Liver (tissue), 9 donors: Measurements from ENCODE around the gene DPY30. TPM values are rescaled to one million over a fixed set of nuclear protein-coding genes. Genes with fewer than 3 reads are reported as not detected.
A peak's percentile ranks its signal among the peaks of the same experiment; 100 is the strongest.
"Not testable (repeated sequence)": the region's sequence is repeated elsewhere in the genome, so short reads cannot be mapped to it uniquely, and the experiment has no call there.

Experiments used
- DNase-seq: peaks from one replicate; pipeline ENCODE4 v3.0.0-alpha.2; 2017; ENCODE audit warnings: low spot score
- H3K27ac ChIP-seq, 2 donors: one replicate each; pipeline ENCODE4 v1.7.0; 2013; ENCODE audit warnings: inconsistent platforms in 2 of 2, low read length in 2 of 2, control low read depth in 1 of 2, low read depth in 1 of 2, mild to moderate bottlenecking in 1 of 2
- H3K27me3 ChIP-seq, 4 donors: one replicate each; pipeline versions ENCODE4 v1.6.1 to v1.7.0; 2013; ENCODE audit warnings: low read length in 3 of 4, inconsistent platforms in 1 of 4, mild to moderate bottlenecking in 1 of 4, moderate library complexity in 1 of 4; ENCODE audit not compliant: control insufficient read depth in 4 of 4, insufficient read depth in 4 of 4
- H3K36me3 ChIP-seq, 4 donors: one replicate each; pipeline versions ENCODE4 v1.6.1 to v1.7.0; 2013; ENCODE audit warnings: low read length in 3 of 4, mild to moderate bottlenecking in 3 of 4, low read depth in 1 of 4, moderate library complexity in 1 of 4; ENCODE audit not compliant: control insufficient read depth in 4 of 4, insufficient read depth in 3 of 4
- H3K4me1 ChIP-seq, 4 donors: one replicate each; pipeline versions ENCODE4 v1.6.1 to v1.7.0; 2013; ENCODE audit warnings: low read length in 3 of 4, mild to moderate bottlenecking in 3 of 4, moderate library complexity in 1 of 4; ENCODE audit not compliant: control insufficient read depth in 4 of 4, insufficient read depth in 4 of 4
- H3K4me3 ChIP-seq, 3 donors: one replicate each; pipeline versions ENCODE4 v1.6.1 to v1.7.0; 2013; ENCODE audit warnings: low read length in 3 of 3, control low read depth in 1 of 3, low read depth in 1 of 3, mild to moderate bottlenecking in 1 of 3
- H3K9ac ChIP-seq, 2 donors: one replicate each; pipeline ENCODE4 v1.7.0; 2013; ENCODE audit warnings: low read length in 2 of 2, mild to moderate bottlenecking in 2 of 2, moderate library complexity in 2 of 2, control low read depth in 1 of 2, low read depth in 1 of 2
- H3K9me3 ChIP-seq, 4 donors: one replicate each; pipeline versions ENCODE4 v1.6.1 to v1.7.0; 2013; ENCODE audit warnings: low read length in 3 of 4; ENCODE audit not compliant: control insufficient read depth in 4 of 4
- EGR1 ChIP-seq, 2 donors: IDR thresholded peaks; 2 replicates each; pipeline ENCODE4 v1.6.1; 2016 to 2018; ENCODE audit warnings: antibody characterized with exemption in 2 of 2, low read depth in 2 of 2
- FOXA2 ChIP-seq: IDR thresholded peaks from 2 replicates; pipeline ENCODE4 v1.6.1; 2016; ENCODE audit warnings: antibody characterized with exemption
- GABPA ChIP-seq, 2 donors: IDR thresholded peaks in 1 of 2; conservative IDR thresholded peaks in 1 of 2; 2 replicates each; pipeline ENCODE4 v1.6.1; 2016; ENCODE audit warnings: antibody characterized with exemption in 2 of 2, mild to moderate bottlenecking in 1 of 2, moderate library complexity in 1 of 2
- HNF4A ChIP-seq, 2 donors: conservative IDR thresholded peaks; 2 replicates each; pipeline ENCODE4 v1.6.1; 2016; ENCODE audit warnings: antibody characterized with exemption in 2 of 2, mild to moderate bottlenecking in 2 of 2
- MAX ChIP-seq: IDR thresholded peaks from 2 replicates; pipeline ENCODE4 v1.6.1; 2016; ENCODE audit warnings: antibody characterized with exemption
- NR2F2 ChIP-seq: IDR thresholded peaks from 2 replicates; pipeline ENCODE4 v1.6.1; 2016; ENCODE audit warnings: antibody characterized with exemption
- RAD21 ChIP-seq, 2 donors: IDR thresholded peaks; 2 replicates each; pipeline ENCODE4 v1.6.1; 2016; ENCODE audit warnings: antibody characterized with exemption in 2 of 2, mild to moderate bottlenecking in 2 of 2
- REST ChIP-seq: IDR thresholded peaks from 2 replicates; pipeline ENCODE4 v1.6.1; 2016; ENCODE audit warnings: antibody characterized with exemption, mild to moderate bottlenecking
- RXRA ChIP-seq, 2 donors: IDR thresholded peaks; 2 replicates each; pipeline ENCODE4 v1.6.1; 2017 to 2018; ENCODE audit warnings: antibody characterized with exemption in 2 of 2, mild to moderate bottlenecking in 1 of 2
- SP1 ChIP-seq: IDR thresholded peaks from 2 replicates; pipeline ENCODE4 v1.6.1; 2018; ENCODE audit warnings: antibody characterized with exemption, mild to moderate bottlenecking
- TAF1 ChIP-seq: conservative IDR thresholded peaks from 2 replicates; pipeline ENCODE4 v1.6.1; 2016; ENCODE audit warnings: antibody characterized with exemption, mild to moderate bottlenecking
- YY1 ChIP-seq: IDR thresholded peaks from 2 replicates; pipeline ENCODE4 v1.6.1; 2016; ENCODE audit warnings: antibody characterized with exemption, mild to moderate bottlenecking
- WGBS: extraction: QIAGEN DNeasy Blood & Tissue Kit; methylation state at CpG from one replicate; pipeline ENCODE4 v1.1.7; 2013; 5-methylcytosine and 5-hydroxymethylcytosine counted together
- polyA plus RNA-seq, 2 donors: library from polyadenylated mRNA; stranded (reverse) in 1 of 2; unstranded in 1 of 2; fragments of 200-250 nt in 1 of 2; fragments of >200 nt in 1 of 2; fragmentation: Nextera tagmentation in 1 of 2; extraction: Ambion mirVana in 1 of 2; gene quantifications; one replicate each; pipeline versions ENCODE4 v1.2.1 to v1.2.3, GENCODE V29; 2013 to 2015
- total RNA-seq, 2 donors: library from RNA; depleted of rRNA; stranded (reverse); fragments of >200 nt; gene quantifications; one replicate each; pipeline ENCODE4 v1.2.3, GENCODE V29; 2014
- donor health status: healthy.
- donor health status: healthy.
- donor health status: healthy.
- donor health status: healthy.
- donor health status: healthy.

Gene DPY30
- total and polyA plus RNA-seq, 4 donors = 24.3 to 75.4 (median 34.5) TPM

GRCh38 chr2:32010670-32011484 lies 28.7 kb downstream of the DPY30 start, which contains the start of gene MEMO1:
Gene MEMO1, minus strand, starts transcription at chr2:32011008. Its CDS starts 761 bp downstream, at chr2:32010247.
- H3K36me3 ChIP-seq = no peaks in the 10 kb centered on the region

GRCh38 chr2:32010280-32010669 lies 29.3 kb downstream of the DPY30 start:
- H3K27ac ChIP-seq = peak overlapping the region; percentile 28 to 65

More at GRCh38 chr2:32010670-32011484, 28.7 kb downstream of the DPY30 start, which contains the start of gene MEMO1:
- TF ChIP-seq EGR1 (IDR thresholded peaks at IDR 0.05; ENCODE audit: low read depth in 2 of 2) (peak in 1 of 2 donors; percentile 72), RAD21 (IDR thresholded peaks at IDR 0.05) (peak; percentile 41 to 56), REST (peak; percentile 77), MAX (peak; percentile 72), FOXA2 (no peak), NR2F2 (no peak), GABPA (IDR thresholded peaks at IDR 0.05 in 1 of 2, conservative IDR thresholded peaks at IDR 0.05 in 1 of 2) (peak in 1 of 2 donors; percentile 61), YY1 (peak; percentile 81), RXRA (IDR thresholded peaks at IDR 0.05) (peak; percentile 37 to 56), SP1 (peak; percentile 66), HNF4A (conservative IDR thresholded peaks at IDR 0.05) (peak in 1 of 2 donors; percentile 28), TAF1 (no peak)
- Histone ChIP-seq H3K27me3 (no peaks in the 10 kb centered on the region), H3K9me3 (no peaks in the 10 kb centered on the region), H3K4me3 (peak within 1 kb of the TSS; percentile 84 to 99 (median 91)), H3K9ac (peak within 1 kb of the TSS; percentile 70 to 86), H3K27ac (peak within 1 kb of the TSS; percentile 96 to 98), H3K4me1 (peaks cover 7 to 42% (median 30%) of the 10 kb centered on the region in 4 donors)
- DNase-seq = peak; percentile 87
- under 1% methylated on average over 57 of the region's 57 CpGs for WGBS

More at GRCh38 chr2:32010280-32010669, 29.3 kb downstream of the DPY30 start:
- not testable (repeated sequence) for H3K9ac ChIP-seq, DNase-seq, H3K36me3 ChIP-seq, H3K27me3 ChIP-seq, H3K9me3 ChIP-seq
- under 1% methylated on average over 27 of the region's 43 CpGs for WGBS
- Histone ChIP-seq H3K4me3 (peak overlapping the region in 1 of 3 donors; percentile 99), H3K4me1 (peaks cover 7 to 48% (median 36%) of the 10 kb centered on the region in 4 donors)
